Kidney (tissue), 14 donors: ENCODE data around the gene CDKN2A. TPM values are rescaled to one million over a fixed set of nuclear protein-coding genes. Genes with fewer than 3 reads are reported as not detected.

Source experiments
- DNase-seq, 5 donors: peaks; one replicate each; pipeline ENCODE4 v3.0.0-alpha.2; 2013 to 2020
- FAIRE-seq: peaks from 2 replicates; lab custom pipeline; 2012; peaks lifted over from hg19 to GRCh38; lab: Jason Lieb, UNC
- H3K27ac ChIP-seq, 2 donors: one replicate each; pipeline ENCODE4 v1.7.0; 2013; ENCODE audit warnings: low read depth in 2 of 2, low read length in 2 of 2, inconsistent platforms in 1 of 2
- H3K27me3 ChIP-seq: one replicate; pipeline ENCODE4 v1.7.1; 2013; ENCODE audit warnings: low read length, inconsistent platforms; ENCODE audit not compliant: control insufficient read depth, insufficient read depth
- H3K36me3 ChIP-seq, 3 donors: one replicate each; pipeline versions ENCODE4 v1.7.0 to v1.7.1; 2013; ENCODE audit warnings: low read length in 3 of 3, control low read depth in 1 of 3, inconsistent platforms in 1 of 3; ENCODE audit not compliant: insufficient read depth in 3 of 3, control insufficient read depth in 2 of 3
- H3K4me1 ChIP-seq, 3 donors: one replicate each; pipeline versions ENCODE4 v1.7.0 to v1.7.1; 2013; ENCODE audit warnings: low read length in 3 of 3, inconsistent platforms in 1 of 3, low read depth in 1 of 3; ENCODE audit not compliant: control insufficient read depth in 2 of 3, insufficient read depth in 2 of 3
- H3K4me3 ChIP-seq, 3 donors: one replicate each; pipeline versions ENCODE4 v1.7.0 to v1.8.1; 2013; ENCODE audit warnings: low read length in 3 of 3, control low read depth in 1 of 3, inconsistent platforms in 1 of 3
- H3K9ac ChIP-seq, 3 donors: one replicate each; pipeline versions ENCODE4 v1.7.0 to v1.7.1; 2013; ENCODE audit warnings: low read length in 3 of 3, control low read depth in 1 of 3, inconsistent platforms in 1 of 3
- H3K9me3 ChIP-seq, 3 donors: one replicate each; pipeline versions ENCODE4 v1.7.0 to v1.7.1; 2013; ENCODE audit warnings: low read length in 3 of 3, control low read depth in 1 of 3, inconsistent platforms in 1 of 3; ENCODE audit not compliant: control insufficient read depth in 2 of 3, insufficient read depth in 1 of 3
- intact Hi-C: fragments of 100-400 bp; cut with DNase I; formaldehyde crosslinking; loops from one replicate; pipeline ENCODE4 v1.11.1; 2022
- polyA plus RNA-seq: library from polyadenylated mRNA; stranded (reverse); fragments of 350-450 nt; fragmentation: Illumina TruSeq; extraction: RNeasy Lipid Tissue Mini Kit (QIAGEN cat#74804); gene quantifications from one replicate; pipeline ENCODE4 v1.2.3, GENCODE V29; 2014; ENCODE audit warnings: low read depth, low replicate concordance; ENCODE audit not compliant: insufficient read depth
- total RNA-seq: library from RNA; stranded (reverse); fragmentation: NEBNext Ultra II Directional; extraction: Animal tissue kit (Norgen Biotek cat#: 25700); gene quantifications from one replicate; pipeline ENCODE4 v1.2.1, GENCODE V29; 2021
- TF ChIP-seq, protein P1 (sequence below): IDR thresholded peaks from 3 replicates; pipeline ENCODE4 v1.5.1; 2012; ENCODE audit warnings: mild to moderate bottlenecking, moderate library complexity, borderline replicate concordance; ENCODE audit not compliant: insufficient read depth; ENCODE audit errors: extremely low read depth
- donor health status: control.
- donor health status: control.
- donor health status: control.
- donor health status: control.
- donor health status: control.
- donor health status: DM: yes; HTN: yes; CAD: no.
- donor health status: Normal renal cell carcinoma (clear cell type).

The CDKN2A gene
- total and polyA plus RNA-seq, 2 donors from 2014 or later, result 4.1 TPM; not detected in 1

DNA sequence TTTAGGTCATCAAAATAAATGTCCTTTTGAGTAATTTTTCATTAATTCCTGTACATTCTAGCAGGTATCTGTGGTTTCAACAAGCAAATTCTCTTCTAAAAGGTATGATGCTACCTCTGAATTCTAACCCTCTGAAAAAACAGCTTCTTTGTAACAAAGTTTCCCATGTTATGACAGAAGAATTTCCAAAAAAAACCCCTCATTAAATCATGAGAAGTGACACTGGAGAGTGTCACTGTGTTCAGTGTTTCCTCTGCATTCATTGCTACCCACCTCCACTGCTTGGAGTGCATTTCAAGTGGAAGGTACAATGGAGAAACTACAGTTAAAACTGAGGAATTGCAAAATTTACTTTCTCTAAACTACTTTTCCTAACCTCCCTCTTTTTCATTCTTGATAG lies 10.1 kb downstream of the CDKN2A start:
- Histone ChIP-seq H3K4me1 (no peaks in the 10 kb centered on the region), H3K36me3 (no peaks in the 10 kb centered on the region), H3K9ac (no peak overlapping the region), H3K27ac (no peak overlapping the region), H3K4me3 (no peak overlapping the region), H3K27me3 (peaks cover 57% of the 10 kb centered on the region), H3K9me3 (no peaks in the 10 kb centered on the region)
- intact Hi-C loops, result no loop called here
- FAIRE-seq, result no peak
- TF ChIP-seq, protein P1, sequence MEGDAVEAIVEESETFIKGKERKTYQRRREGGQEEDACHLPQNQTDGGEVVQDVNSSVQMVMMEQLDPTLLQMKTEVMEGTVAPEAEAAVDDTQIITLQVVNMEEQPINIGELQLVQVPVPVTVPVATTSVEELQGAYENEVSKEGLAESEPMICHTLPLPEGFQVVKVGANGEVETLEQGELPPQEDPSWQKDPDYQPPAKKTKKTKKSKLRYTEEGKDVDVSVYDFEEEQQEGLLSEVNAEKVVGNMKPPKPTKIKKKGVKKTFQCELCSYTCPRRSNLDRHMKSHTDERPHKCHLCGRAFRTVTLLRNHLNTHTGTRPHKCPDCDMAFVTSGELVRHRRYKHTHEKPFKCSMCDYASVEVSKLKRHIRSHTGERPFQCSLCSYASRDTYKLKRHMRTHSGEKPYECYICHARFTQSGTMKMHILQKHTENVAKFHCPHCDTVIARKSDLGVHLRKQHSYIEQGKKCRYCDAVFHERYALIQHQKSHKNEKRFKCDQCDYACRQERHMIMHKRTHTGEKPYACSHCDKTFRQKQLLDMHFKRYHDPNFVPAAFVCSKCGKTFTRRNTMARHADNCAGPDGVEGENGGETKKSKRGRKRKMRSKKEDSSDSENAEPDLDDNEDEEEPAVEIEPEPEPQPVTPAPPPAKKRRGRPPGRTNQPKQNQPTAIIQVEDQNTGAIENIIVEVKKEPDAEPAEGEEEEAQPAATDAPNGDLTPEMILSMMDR, result no peak
- no peak for DNase-seq

GRCh38 chr9:21983561-21983935 lies 10.6 kb downstream of the CDKN2A start:
- peaks cover 55% of the 10 kb centered on the region for H3K27me3 ChIP-seq
- no peak for FAIRE-seq
- H3K4me3 ChIP-seq, result no peak overlapping the region
- no peaks in the 10 kb centered on the region for H3K36me3 ChIP-seq
- no peak overlapping the region for H3K9ac ChIP-seq
- DNase-seq, result no peak
- no peaks in the 10 kb centered on the region for H3K4me1 ChIP-seq
- TF ChIP-seq, protein P1, result no peak
- intact Hi-C loops, result no loop called here
- no peaks in the 10 kb centered on the region for H3K9me3 ChIP-seq
- no peak overlapping the region for H3K27ac ChIP-seq

GRCh38 chr9:21982861-21983560 lies 11.2 kb downstream of the CDKN2A start:
- H3K9me3 ChIP-seq, result no peaks in the 10 kb centered on the region
- TF ChIP-seq, protein P1, result no peak
- FAIRE-seq (no peak), DNase-seq (no peak)
- no peaks in the 10 kb centered on the region for H3K4me1 ChIP-seq
- H3K36me3 ChIP-seq, result no peaks in the 10 kb centered on the region
- no peak overlapping the region for H3K4me3 ChIP-seq
- no peak overlapping the region for H3K27ac ChIP-seq
- no peak overlapping the region for H3K9ac ChIP-seq
- intact Hi-C loops, result no loop called here
- peaks cover 52% of the 10 kb centered on the region for H3K27me3 ChIP-seq
